Measurements from ENCODE around the gene GCN1.

GCN1 gene

GRCh38 chr12:120229487-120230325 lies 35.2 kb upstream of the GCN1 start:
- no peak for DNase-seq

DNA sequence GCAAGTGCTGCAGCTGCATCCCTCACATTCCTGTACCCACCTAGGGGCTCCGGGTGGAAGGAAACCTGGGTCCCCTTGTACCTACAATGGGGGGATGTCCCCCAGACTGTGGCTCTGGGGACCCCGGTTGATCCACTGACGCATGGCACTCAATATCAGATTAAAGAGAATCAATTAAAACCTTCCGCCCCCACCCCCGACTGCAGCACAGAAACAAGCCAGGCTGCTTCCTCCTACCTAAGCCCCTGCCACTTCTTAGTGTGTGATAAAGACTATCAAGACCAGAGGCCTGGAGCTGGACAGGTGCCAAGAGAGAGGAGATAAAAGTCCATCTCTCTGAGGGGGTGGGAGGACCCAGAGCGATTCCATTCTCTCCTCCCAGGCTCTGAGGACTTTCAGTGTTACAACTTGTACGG lies 34.6 kb upstream of the GCN1 start:
- DNase-seq: no peak

DNA sequence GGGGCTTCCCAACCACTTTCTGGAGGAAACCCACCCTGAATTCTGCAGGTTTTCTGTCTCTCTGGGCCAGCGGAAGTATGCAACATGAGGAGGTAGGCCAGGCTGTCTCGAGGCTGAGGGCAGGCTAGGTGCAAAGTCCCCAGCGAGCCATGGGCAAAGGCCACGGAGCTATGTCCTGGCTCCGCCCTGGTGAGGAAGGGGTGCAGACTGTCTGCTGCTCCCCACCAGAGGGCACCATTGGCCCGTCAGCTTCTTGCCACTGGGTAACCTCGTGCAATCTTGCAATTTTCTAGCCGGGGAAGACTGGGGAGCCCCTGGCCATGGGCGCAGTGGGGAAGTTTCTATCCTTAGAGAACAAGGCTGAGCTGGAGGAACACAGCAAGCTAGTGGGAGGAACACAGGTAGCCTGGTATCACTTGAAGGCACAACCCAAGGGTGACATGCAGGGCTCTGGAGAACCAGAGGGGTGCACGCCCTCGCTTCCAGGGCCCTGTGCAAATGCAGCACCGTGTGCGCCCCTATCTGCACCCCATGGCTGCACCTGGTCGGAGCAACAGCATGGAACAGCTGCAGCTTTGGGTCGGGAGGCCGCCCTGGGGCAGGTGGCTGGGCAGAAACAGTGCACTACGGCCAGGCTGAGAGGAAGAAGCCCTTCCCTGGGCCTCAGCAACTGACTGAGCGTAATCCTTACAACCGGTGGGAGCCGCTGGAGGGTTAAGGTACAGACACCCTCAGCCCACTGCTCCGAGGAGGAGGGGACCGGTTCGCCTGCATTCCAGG lies 34.0 kb upstream of the GCN1 start:
- DNase-seq: peak; percentile 23

GRCh38 chr12:120228041-120228290 lies 33.5 kb upstream of the GCN1 start:
- no peak for DNase-seq

DNA sequence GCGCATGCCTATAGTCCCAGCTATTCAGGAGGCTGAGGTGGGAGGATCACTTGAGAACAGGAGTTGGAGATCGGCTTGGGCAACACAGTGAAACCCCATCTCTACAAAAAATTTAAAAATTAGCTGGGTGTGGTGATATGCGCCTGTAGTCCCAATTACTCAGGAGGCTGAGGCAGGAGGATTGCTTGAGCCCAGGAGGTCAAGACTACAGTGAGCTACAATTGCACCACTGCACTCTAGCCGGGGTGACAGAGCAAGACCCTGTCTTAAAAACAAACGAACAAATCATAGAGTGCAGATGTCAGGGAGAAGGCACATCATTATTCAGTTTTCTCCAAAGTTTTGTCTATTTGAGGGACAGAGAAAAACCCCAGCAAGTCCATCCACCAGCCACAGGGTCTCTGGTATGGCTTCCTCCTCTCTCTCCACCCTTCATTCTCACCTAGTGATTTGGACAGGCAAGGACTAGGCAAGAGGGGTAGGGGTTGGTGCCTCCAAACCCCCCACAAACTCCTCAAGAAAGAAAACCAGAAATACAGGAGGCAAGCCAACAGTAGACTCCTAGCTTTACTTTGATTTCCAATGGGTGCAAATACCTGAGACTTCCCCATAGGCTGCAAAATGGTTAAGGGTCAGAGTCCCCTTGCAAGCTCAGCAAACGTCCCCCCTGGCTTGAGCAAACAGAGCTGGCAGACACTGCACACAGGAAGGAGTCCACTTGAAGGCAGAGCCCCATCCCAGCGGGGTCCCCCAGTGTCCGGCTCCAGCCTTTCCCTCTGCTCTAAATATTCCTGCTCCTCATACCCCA lies 32.9 kb upstream of the GCN1 start:
- DNase-seq: no peak

- DNase-seq: no peak
Measured at GRCh38 chr12:120225852-120226640, 31.5 kb upstream of the GCN1 start.

GRCh38 chr12:120225200-120225558 lies 30.7 kb upstream of the GCN1 start:
- no peak for DNase-seq

- no peak for DNase-seq
Measured at GRCh38 chr12:120224304-120225199, 30.0 kb upstream of the GCN1 start.

DNA sequence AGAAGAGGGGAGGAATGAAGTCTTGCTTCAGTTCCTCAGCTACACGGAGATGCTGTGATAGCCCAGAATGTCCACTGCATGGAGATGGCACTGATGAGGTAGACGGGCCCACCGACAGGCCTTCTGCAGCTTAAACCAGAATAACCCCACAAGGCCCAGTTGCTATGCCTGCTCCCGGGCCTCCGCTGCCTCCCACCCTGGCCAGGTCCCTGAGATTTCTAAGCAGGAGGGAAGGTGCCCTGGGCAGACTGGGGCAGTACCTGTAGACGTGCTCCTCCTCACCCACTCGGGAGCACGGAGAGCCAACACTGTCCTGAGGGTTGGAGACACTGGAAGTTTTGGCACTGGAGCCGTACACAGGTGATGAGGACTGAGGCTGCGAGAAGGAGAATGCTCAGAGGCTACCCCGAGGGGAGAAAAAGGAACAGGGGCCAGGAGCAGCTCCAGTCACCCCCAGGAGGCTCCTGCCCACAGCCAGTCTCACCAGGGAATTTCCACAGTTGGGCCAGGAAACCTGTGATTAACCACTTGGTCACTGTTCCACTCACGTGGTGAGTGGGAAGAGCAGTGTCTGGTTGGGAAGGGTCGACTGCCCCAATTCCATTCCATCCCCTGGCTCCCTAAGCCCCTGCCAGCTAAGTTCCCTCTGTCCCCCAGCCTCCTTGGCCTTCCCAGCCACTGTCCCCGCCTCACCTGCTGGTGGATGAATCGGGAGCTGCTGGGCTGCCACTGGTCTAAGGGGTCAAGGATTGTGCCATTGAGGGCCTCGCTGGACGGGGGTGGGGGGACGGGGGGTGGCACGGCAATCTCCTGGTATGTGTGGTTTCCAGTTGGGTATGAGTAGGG lies 29.2 kb upstream of the GCN1 start:
- DNase-seq: no peak

- DNase-seq: no peak
Measured at GRCh38 chr12:120222288-120222832, 27.8 kb upstream of the GCN1 start.

DNA sequence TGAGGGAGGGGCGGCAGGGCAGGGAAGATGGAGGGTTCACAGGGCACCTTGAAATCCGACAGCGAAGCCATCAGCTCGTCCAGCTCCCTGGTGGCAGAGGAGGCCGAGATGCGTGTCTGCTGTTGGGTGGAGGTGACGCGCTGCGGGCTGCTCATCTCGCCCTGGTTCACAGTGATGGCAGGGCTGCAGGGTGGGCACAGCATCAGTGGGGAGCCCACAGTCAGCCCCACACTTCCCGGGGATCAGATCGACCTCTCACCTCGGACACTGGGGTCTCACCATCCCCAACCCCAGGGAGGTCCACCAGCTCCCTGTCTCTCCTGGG lies 27.0 kb upstream of the GCN1 start:
- DNase-seq: no peak

DNA sequence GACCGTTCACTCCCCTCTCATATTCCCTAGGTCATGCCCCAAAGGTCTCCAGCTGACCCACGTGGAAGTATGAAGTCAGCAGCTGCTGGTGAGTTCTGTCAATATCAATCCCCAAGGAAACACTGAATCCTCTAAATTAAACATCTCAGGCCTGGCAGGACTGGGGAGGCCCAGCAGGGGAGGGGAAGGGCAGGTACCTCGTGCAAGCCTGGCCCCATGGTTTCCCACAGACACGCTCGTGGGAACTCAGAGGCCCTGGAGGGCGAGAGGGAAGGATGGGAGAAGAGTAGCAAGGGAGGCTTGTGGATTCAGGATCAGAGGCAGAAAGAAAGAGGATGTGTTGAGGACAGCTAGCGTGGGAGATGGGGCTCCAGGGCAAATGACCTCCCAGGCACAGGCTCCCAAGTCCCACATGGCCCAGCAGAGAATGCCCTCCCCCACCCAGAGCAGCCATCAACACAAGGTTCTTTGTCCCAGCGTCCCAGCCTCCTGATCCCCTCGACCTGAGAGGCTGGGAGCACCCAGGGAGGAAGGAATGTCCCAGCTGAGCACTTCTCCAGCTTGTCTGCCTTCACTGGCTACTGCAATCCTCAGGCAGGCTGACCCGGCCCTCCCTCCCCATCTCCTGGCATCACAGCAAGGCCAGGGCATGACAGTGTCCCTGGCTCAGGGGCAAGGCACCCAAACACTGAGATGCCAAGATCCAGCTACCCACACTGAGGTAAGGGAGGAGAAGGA lies 26.5 kb upstream of the GCN1 start:
- no peak for DNase-seq

DNA sequence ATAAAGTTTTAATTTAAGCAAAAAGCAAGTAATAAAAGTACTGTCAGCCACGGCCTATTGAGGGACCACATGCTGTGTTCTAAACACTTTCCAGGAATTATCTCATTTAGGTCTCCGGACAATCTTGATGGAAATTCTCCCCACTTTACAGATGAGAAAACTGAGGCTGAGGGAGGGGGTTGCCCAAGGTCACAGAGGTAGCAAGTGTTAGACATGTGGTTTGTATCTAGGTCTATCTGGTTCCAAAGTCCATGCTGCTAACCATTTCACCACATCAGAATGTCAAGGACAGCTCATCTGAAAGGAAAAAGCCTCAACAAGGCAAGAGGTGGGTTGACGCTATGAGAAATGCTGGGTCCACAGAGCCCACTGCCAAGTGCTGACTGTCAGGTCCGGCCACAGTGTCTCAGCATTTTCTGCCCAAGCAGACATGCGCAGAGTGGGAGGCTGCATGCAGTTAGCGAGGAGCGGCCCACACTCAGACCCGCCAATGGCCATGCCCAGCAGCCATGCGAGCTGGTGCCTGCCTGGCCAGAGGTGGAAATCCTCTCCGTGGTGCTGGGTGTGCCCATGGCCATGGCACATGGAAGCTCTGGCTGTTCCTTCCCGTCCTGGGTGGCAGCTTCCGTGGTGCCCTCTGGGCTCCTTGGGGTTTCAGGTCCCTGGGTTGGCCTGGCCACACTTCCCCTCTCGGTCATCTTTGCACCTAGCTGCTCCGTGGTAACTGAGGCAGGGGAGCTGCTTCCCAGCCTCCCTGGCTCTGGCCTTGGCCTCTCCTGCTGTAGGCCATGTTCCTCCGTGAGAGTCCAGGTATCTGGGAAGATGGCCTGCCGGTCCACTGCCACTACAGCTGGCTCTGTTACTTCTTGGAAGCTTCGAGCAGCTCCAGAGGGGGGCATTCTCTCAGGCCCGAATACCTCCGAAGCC lies 24.4 kb upstream of the GCN1 start:
- no peak for DNase-seq

- no peak for DNase-seq
Measured at GRCh38 chr12:120216742-120217605, 22.5 kb upstream of the GCN1 start.

- no peak for DNase-seq
Measured at GRCh38 chr12:120215766-120216735, 21.5 kb upstream of the GCN1 start.

DNA sequence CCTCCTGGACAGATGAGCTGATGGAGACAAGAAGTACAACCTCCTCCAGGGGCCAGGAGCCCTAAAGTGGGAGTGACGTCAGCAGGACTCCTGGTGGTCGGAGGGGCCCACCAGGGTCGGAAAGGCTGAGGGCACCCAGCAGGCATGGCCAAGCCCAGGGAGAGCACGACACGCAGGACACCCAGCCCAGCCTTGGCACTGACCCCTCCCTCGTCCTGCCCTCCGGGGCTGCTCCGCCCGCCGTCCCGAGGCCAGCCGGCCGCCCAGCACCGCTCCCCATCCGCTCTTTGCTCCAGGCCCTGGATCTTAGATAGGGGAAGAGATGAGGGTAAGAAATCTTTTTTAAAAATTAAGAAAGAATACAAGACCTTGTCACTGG lies 20.8 kb upstream of the GCN1 start:
- no peak for DNase-seq

Data from activated gamma-delta T cell (primary cell).